ENCODE measurements around the gene PIGL. TPM values are rescaled to one million over a fixed set of nuclear protein-coding genes. Genes with fewer than 3 reads are reported as not detected.
"Not testable (repeated sequence)": the region's sequence is repeated elsewhere in the genome, so short reads cannot be mapped to it uniquely, and the experiment has no call there.

PIGL gene
- total RNA-seq, 1 donor from 2014 or later, result 16.4 TPM

- DNase-seq (ENCODE audit: low read depth), result no peak
These were observed 56.5 kb downstream of the PIGL start for GRCh38 chr17:16273499-16273898.

GRCh38 chr17:16273929-16274339, 56.9 kb downstream of the PIGL start:
- no peak for DNase-seq (ENCODE audit: low read depth)

GRCh38 chr17:16275024-16275423, 58.0 kb downstream of the PIGL start:
- no peak for DNase-seq (ENCODE audit: low read depth)

- DNase-seq (ENCODE audit: low read depth), result no peak
These were observed 60.2 kb downstream of the PIGL start for GRCh38 chr17:16277163-16277562.

- DNase-seq (ENCODE audit: low read depth), result peak; percentile 26
These were observed 64.3 kb downstream of the PIGL start for GRCh38 chr17:16281351-16281750.

GRCh38 chr17:16282522-16282921, 65.5 kb downstream of the PIGL start:
- peak; percentile 39 for DNase-seq (ENCODE audit: low read depth)

GRCh38 chr17:16283705-16284104, 66.7 kb downstream of the PIGL start:
- no peak for DNase-seq (ENCODE audit: low read depth)

GRCh38 chr17:16285646-16286008, 68.6 kb downstream of the PIGL start:
- DNase-seq (ENCODE audit: low read depth), result no peak

- DNase-seq (ENCODE audit: low read depth), result peak; percentile 87
These were observed 69.3 kb downstream of the PIGL start for GRCh38 chr17:16286009-16286946.

GRCh38 chr17:16286947-16287562, 70.0 kb downstream of the PIGL start:
- no peak for DNase-seq (ENCODE audit: low read depth)

GRCh38 chr17:16287563-16288027, 70.6 kb downstream of the PIGL start:
- DNase-seq (ENCODE audit: low read depth), result peak; percentile 44

- no peak for DNase-seq (ENCODE audit: low read depth)
These were observed 72.0 kb downstream of the PIGL start for GRCh38 chr17:16288860-16289571.

GRCh38 chr17:16293931-16294330, 76.9 kb downstream of the PIGL start:
- no peak for DNase-seq (ENCODE audit: low read depth)

GRCh38 chr17:16294560-16294959, 77.5 kb downstream of the PIGL start:
- DNase-seq (ENCODE audit: low read depth), result no peak

- not testable (repeated sequence) for DNase-seq (ENCODE audit: low read depth)
These were observed 79.1 kb downstream of the PIGL start for GRCh38 chr17:16296072-16296471.

GRCh38 chr17:16297367-16298139, 80.5 kb downstream of the PIGL start:
- DNase-seq (ENCODE audit: low read depth), result no peak

GRCh38 chr17:16298140-16298662, 81.2 kb downstream of the PIGL start:
- no peak for DNase-seq (ENCODE audit: low read depth)

GRCh38 chr17:16300554-16300953, 83.5 kb downstream of the PIGL start:
- DNase-seq (ENCODE audit: low read depth), result no peak

- no peak for DNase-seq (ENCODE audit: low read depth)
These were observed 85.2 kb downstream of the PIGL start for GRCh38 chr17:16301963-16302855.

GRCh38 chr17:16302856-16303255, 85.8 kb downstream of the PIGL start:
- DNase-seq (ENCODE audit: low read depth), result no peak
